Skeletal muscle tissue (tissue), 4 donors: ENCODE results near the gene FRY. TPM values are rescaled to one million over a fixed set of nuclear protein-coding genes. Genes with fewer than 3 reads are reported as not detected.

Experiments used
- H3K27ac ChIP-seq: one replicate; pipeline ENCODE4 v1.7.0; 2013; ENCODE audit warnings: mild to moderate bottlenecking, low read depth, low read length, inconsistent platforms
- H3K27me3 ChIP-seq, 3 donors: one replicate each; pipeline ENCODE4 v1.7.0; 2013; ENCODE audit warnings: low read length in 3 of 3; ENCODE audit not compliant: control insufficient read depth in 3 of 3, insufficient read depth in 3 of 3
- H3K36me3 ChIP-seq, 3 donors: one replicate each; pipeline ENCODE4 v1.7.0; 2013; ENCODE audit warnings: low read length in 3 of 3; ENCODE audit not compliant: control insufficient read depth in 3 of 3, insufficient read depth in 3 of 3
- H3K4me1 ChIP-seq, 3 donors: one replicate each; pipeline ENCODE4 v1.7.0; 2013; ENCODE audit warnings: low read length in 3 of 3, mild to moderate bottlenecking in 3 of 3; ENCODE audit not compliant: control insufficient read depth in 3 of 3, insufficient read depth in 3 of 3
- H3K4me3 ChIP-seq, 3 donors: one replicate each; pipeline ENCODE4 v1.7.0; 2013; ENCODE audit warnings: low read length in 3 of 3
- H3K9ac ChIP-seq, 3 donors: one replicate each; pipeline ENCODE4 v1.7.0; 2013; ENCODE audit warnings: low read length in 3 of 3, mild to moderate bottlenecking in 3 of 3, moderate library complexity in 2 of 3, low read depth in 1 of 3
- H3K9me3 ChIP-seq, 3 donors: one replicate each; pipeline ENCODE4 v1.7.0; 2013; ENCODE audit warnings: low read length in 3 of 3; ENCODE audit not compliant: control insufficient read depth in 3 of 3
- total RNA-seq: library from RNA; depleted of rRNA; stranded (reverse); fragments of >200 nt; gene quantifications from one replicate; pipeline ENCODE4 v1.2.3, GENCODE V29; 2014
- donor health status: Osteomylitis.

FRY gene
- total RNA-seq, 1 donor from 2014 or later, result 59.0 TPM

GRCh38 chr13:32165796-32166195 is 134.2 kb downstream of the FRY start:
- H3K4me1 ChIP-seq, result peaks cover 0 to 6% (median 2%) of the 10 kb centered on the region in 3 donors
- H3K27me3 ChIP-seq, result no peaks in the 10 kb centered on the region
- no peak overlapping the region for H3K4me3 ChIP-seq
- H3K36me3 ChIP-seq, result peaks cover 0 to 11% (median 10%) of the 10 kb centered on the region in 3 donors
- H3K9me3 ChIP-seq, result no peaks in the 10 kb centered on the region
- no peak overlapping the region for H3K27ac ChIP-seq
- no peak overlapping the region for H3K9ac ChIP-seq

GRCh38 chr13:32168131-32168530 is 136.6 kb downstream of the FRY start:
- no peak overlapping the region for H3K27ac ChIP-seq

GRCh38 chr13:32170841-32171240 is 139.3 kb downstream of the FRY start:
- H3K4me1 ChIP-seq, result no peaks in the 10 kb centered on the region
- H3K9me3 ChIP-seq, result no peaks in the 10 kb centered on the region
- no peak overlapping the region for H3K9ac ChIP-seq
- peaks cover 6 to 32% (median 8%) of the 10 kb centered on the region in 3 donors for H3K36me3 ChIP-seq
- no peak overlapping the region for H3K4me3 ChIP-seq
- no peak overlapping the region for H3K27ac ChIP-seq
- H3K27me3 ChIP-seq, result no peaks in the 10 kb centered on the region

More at GRCh38 chr13:32168131-32168530, 136.6 kb downstream of the FRY start:
- no peak overlapping the region for H3K9ac ChIP-seq
- peaks cover under 1 to 14% (median 6%) of the 10 kb centered on the region in 3 donors for H3K36me3 ChIP-seq
- peaks cover 0 to 5% (median 2%) of the 10 kb centered on the region in 3 donors for H3K4me1 ChIP-seq
- no peaks in the 10 kb centered on the region for H3K9me3 ChIP-seq
- no peaks in the 10 kb centered on the region for H3K27me3 ChIP-seq
- H3K4me3 ChIP-seq, result no peak overlapping the region

- no peak overlapping the region for H3K4me3 ChIP-seq
- peaks cover 15 to 47% (median 18%) of the 10 kb centered on the region in 3 donors for H3K36me3 ChIP-seq
- no peaks in the 10 kb centered on the region for H3K27me3 ChIP-seq
- no peaks in the 10 kb centered on the region for H3K4me1 ChIP-seq
- H3K9me3 ChIP-seq, result no peaks in the 10 kb centered on the region
- H3K27ac ChIP-seq, result no peak overlapping the region
- H3K9ac ChIP-seq, result no peak overlapping the region
Measured at GRCh38 chr13:32173881-32174280, 142.3 kb downstream of the FRY start.

- Histone ChIP-seq H3K9ac (no peak overlapping the region), H3K27ac (no peak overlapping the region), H3K4me1 (no peaks in the 10 kb centered on the region), H3K36me3 (peaks cover 15 to 51% (median 18%) of the 10 kb centered on the region in 3 donors), H3K9me3 (no peaks in the 10 kb centered on the region), H3K27me3 (no peaks in the 10 kb centered on the region), H3K4me3 (no peak overlapping the region)
Measured at GRCh38 chr13:32174366-32174765, 142.8 kb downstream of the FRY start.

- no peaks in the 10 kb centered on the region for H3K27me3 ChIP-seq
- H3K9me3 ChIP-seq, result no peaks in the 10 kb centered on the region
- H3K9ac ChIP-seq, result no peak overlapping the region
- peaks cover 15 to 58% (median 18%) of the 10 kb centered on the region in 3 donors for H3K36me3 ChIP-seq
- no peaks in the 10 kb centered on the region for H3K4me1 ChIP-seq
- H3K27ac ChIP-seq, result no peak overlapping the region
- no peak overlapping the region for H3K4me3 ChIP-seq
Measured at GRCh38 chr13:32175307-32175706, 143.7 kb downstream of the FRY start.

- H3K4me3 ChIP-seq, result no peak overlapping the region
- H3K36me3 ChIP-seq, result peaks cover 15 to 58% (median 18%) of the 10 kb centered on the region in 3 donors
- no peaks in the 10 kb centered on the region for H3K4me1 ChIP-seq
- no peak overlapping the region for H3K9ac ChIP-seq
- no peak overlapping the region for H3K27ac ChIP-seq
- H3K9me3 ChIP-seq, result no peaks in the 10 kb centered on the region
- no peaks in the 10 kb centered on the region for H3K27me3 ChIP-seq
Measured at GRCh38 chr13:32175943-32176342, 144.4 kb downstream of the FRY start.

GRCh38 chr13:32176696-32177095 is 145.1 kb downstream of the FRY start:
- Histone ChIP-seq H3K36me3 (peaks cover 15 to 56% (median 18%) of the 10 kb centered on the region in 3 donors), H3K27ac (no peak overlapping the region), H3K27me3 (no peaks in the 10 kb centered on the region), H3K4me1 (no peaks in the 10 kb centered on the region), H3K4me3 (no peak overlapping the region), H3K9ac (no peak overlapping the region), H3K9me3 (no peaks in the 10 kb centered on the region)

GRCh38 chr13:32178763-32179162 is 147.2 kb downstream of the FRY start:
- Histone ChIP-seq H3K4me1 (no peaks in the 10 kb centered on the region), H3K27me3 (no peaks in the 10 kb centered on the region), H3K9me3 (no peaks in the 10 kb centered on the region), H3K27ac (no peak overlapping the region), H3K4me3 (no peak overlapping the region), H3K36me3 (peaks cover 12 to 38% (median 13%) of the 10 kb centered on the region in 3 donors), H3K9ac (no peak overlapping the region)

- Histone ChIP-seq H3K36me3 (peaks cover 9 to 33% (median 10%) of the 10 kb centered on the region in 3 donors), H3K27me3 (no peaks in the 10 kb centered on the region)
Measured at GRCh38 chr13:32179708-32180107, 148.1 kb downstream of the FRY start.

More at GRCh38 chr13:32179708-32180107, 148.1 kb downstream of the FRY start:
- no peaks in the 10 kb centered on the region for H3K4me1 ChIP-seq
- H3K9me3 ChIP-seq, result no peaks in the 10 kb centered on the region
- H3K4me3 ChIP-seq, result no peak overlapping the region
- no peak overlapping the region for H3K27ac ChIP-seq
- H3K9ac ChIP-seq, result no peak overlapping the region
